HCT116 (cell line): ENCODE measurements around the gene WSCD2.

Experiments used
- CBX3 ChIP-seq: IDR thresholded peaks from 2 replicates; pipeline ENCODE4 v1.6.1; 2012; ENCODE audit warnings: low read depth
- CEBPB ChIP-seq: IDR thresholded peaks from 2 replicates; pipeline ENCODE4 v1.6.1; 2012; ENCODE audit warnings: low read depth
- EGR1 ChIP-seq: IDR thresholded peaks from 2 replicates; pipeline ENCODE4 v1.6.1; 2012; ENCODE audit warnings: low read depth
- ELF1 ChIP-seq: IDR thresholded peaks from 2 replicates; pipeline ENCODE4 v1.6.1; 2012; ENCODE audit warnings: low read depth, borderline replicate concordance
- EZH2 ChIP-seq: fragments of 200-600 bp; sonication (generic); IDR thresholded peaks from 2 replicates; pipeline ENCODE4 v1.6.1; 2017; ENCODE audit warnings: antibody characterized with exemption, mixed run types
- EZH2phosphoT487 ChIP-seq: fragments of 200-600 bp; IDR thresholded peaks from 2 replicates; pipeline ENCODE4 v1.6.1; 2018; ENCODE audit warnings: antibody characterized with exemption, borderline replicate concordance
- MAX ChIP-seq: IDR thresholded peaks from 2 replicates; pipeline ENCODE4 v1.6.1; 2012
- YY1 ChIP-seq: IDR thresholded peaks from 2 replicates; pipeline ENCODE4 v1.6.1; 2011; ENCODE audit warnings: low read length, low read depth, moderate library complexity, mild to moderate bottlenecking; ENCODE audit not compliant: insufficient replicate concordance; ENCODE audit errors: extremely low read depth
- ZFX ChIP-seq: fragments of 450-650 bp; IDR thresholded peaks from 2 replicates; pipeline ENCODE4 v1.6.1; 2017
- TF ChIP-seq, protein P1 (sequence below), 3 experiments: fragments of 200-600 bp in 1 of 3; sonication (generic) in 1 of 3; IDR thresholded peaks in 2 of 3; conservative IDR thresholded peaks in 1 of 3; 2 replicates each; pipeline ENCODE4 v1.5.1; 2012 to 2017; ENCODE audit warnings: low read depth in 2 of 3, low read length in 2 of 3, antibody characterized with exemption in 1 of 3, borderline replicate concordance in 1 of 3, control low read depth in 1 of 3, mild to moderate bottlenecking in 1 of 3, mixed read lengths in 1 of 3, mixed run types in 1 of 3, moderate library complexity in 1 of 3; ENCODE audit not compliant: insufficient read depth in 1 of 3
- TF ChIP-seq, protein P2 (sequence below): IDR thresholded peaks from 2 replicates; pipeline ENCODE4 v1.6.1; 2012; ENCODE audit warnings: low read depth

DNA sequence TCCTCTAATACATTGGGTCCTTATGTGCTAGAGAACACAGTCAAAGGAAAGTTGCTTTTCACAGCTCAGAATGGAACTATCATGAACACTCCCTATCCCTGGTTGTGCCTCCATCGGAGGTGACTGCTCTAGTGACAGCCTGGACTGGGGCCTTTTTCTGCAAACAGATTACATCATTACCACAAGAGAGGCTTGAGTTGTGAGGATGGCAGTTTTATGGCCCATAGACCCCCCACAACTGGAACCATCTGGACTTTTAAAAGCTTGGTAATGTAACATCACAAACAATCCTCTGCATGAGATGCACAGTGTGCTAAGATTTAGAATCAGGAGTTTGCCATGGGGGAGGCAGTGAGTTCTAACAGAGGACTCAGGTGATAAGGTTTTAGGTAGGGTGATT lies 46.6 kb upstream of the WSCD2 start:
- TF ChIP-seq, protein P1, sequence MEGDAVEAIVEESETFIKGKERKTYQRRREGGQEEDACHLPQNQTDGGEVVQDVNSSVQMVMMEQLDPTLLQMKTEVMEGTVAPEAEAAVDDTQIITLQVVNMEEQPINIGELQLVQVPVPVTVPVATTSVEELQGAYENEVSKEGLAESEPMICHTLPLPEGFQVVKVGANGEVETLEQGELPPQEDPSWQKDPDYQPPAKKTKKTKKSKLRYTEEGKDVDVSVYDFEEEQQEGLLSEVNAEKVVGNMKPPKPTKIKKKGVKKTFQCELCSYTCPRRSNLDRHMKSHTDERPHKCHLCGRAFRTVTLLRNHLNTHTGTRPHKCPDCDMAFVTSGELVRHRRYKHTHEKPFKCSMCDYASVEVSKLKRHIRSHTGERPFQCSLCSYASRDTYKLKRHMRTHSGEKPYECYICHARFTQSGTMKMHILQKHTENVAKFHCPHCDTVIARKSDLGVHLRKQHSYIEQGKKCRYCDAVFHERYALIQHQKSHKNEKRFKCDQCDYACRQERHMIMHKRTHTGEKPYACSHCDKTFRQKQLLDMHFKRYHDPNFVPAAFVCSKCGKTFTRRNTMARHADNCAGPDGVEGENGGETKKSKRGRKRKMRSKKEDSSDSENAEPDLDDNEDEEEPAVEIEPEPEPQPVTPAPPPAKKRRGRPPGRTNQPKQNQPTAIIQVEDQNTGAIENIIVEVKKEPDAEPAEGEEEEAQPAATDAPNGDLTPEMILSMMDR (IDR thresholded peaks at IDR 0.05 in 2 of 3, conservative IDR thresholded peaks at IDR 0.05 in 1 of 3; ENCODE audit: borderline replicate concordance in 1 of 3, insufficient read depth in 1 of 3, low read depth in 2 of 3, low read length in 2 of 3) = no peak
- no peak for TF ChIP-seq ZFX
- no peak for TF ChIP-seq EGR1
- TF ChIP-seq EZH2phosphoT487 = no peak
- no peak for TF ChIP-seq CBX3
- TF ChIP-seq EZH2 = no peak
- no peak for TF ChIP-seq CEBPB
- no peak for TF ChIP-seq YY1
- TF ChIP-seq ELF1 = no peak
- TF ChIP-seq, protein P2, sequence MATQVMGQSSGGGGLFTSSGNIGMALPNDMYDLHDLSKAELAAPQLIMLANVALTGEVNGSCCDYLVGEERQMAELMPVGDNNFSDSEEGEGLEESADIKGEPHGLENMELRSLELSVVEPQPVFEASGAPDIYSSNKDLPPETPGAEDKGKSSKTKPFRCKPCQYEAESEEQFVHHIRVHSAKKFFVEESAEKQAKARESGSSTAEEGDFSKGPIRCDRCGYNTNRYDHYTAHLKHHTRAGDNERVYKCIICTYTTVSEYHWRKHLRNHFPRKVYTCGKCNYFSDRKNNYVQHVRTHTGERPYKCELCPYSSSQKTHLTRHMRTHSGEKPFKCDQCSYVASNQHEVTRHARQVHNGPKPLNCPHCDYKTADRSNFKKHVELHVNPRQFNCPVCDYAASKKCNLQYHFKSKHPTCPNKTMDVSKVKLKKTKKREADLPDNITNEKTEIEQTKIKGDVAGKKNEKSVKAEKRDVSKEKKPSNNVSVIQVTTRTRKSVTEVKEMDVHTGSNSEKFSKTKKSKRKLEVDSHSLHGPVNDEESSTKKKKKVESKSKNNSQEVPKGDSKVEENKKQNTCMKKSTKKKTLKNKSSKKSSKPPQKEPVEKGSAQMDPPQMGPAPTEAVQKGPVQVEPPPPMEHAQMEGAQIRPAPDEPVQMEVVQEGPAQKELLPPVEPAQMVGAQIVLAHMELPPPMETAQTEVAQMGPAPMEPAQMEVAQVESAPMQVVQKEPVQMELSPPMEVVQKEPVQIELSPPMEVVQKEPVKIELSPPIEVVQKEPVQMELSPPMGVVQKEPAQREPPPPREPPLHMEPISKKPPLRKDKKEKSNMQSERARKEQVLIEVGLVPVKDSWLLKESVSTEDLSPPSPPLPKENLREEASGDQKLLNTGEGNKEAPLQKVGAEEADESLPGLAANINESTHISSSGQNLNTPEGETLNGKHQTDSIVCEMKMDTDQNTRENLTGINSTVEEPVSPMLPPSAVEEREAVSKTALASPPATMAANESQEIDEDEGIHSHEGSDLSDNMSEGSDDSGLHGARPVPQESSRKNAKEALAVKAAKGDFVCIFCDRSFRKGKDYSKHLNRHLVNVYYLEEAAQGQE = no peak
- TF ChIP-seq MAX = no peak
